H1 (cell line): ENCODE data around the gene FNDC3A. TPM values are rescaled to one million over a fixed set of nuclear protein-coding genes. Genes with fewer than 3 reads are reported as not detected.

Source experiments
- CHD1 ChIP-seq: IDR thresholded peaks from 2 replicates; pipeline ENCODE4 v1.6.1; 2012; ENCODE audit warnings: low read depth, low read length, improper control_type of control experiment
- POLR2A ChIP-seq, 2 experiments: IDR thresholded peaks; 1 replicate in 1 of 2; 2 replicates in 1 of 2; pipeline ENCODE4 v1.6.1; 2011; ENCODE audit warnings: low read depth in 2 of 2, low read length in 2 of 2, mild to moderate bottlenecking in 2 of 2; ENCODE audit errors: control extremely low read depth in 1 of 2
- SUZ12 ChIP-seq: fragments of 200-600 bp; sonication (generic); IDR thresholded peaks from 2 replicates; pipeline ENCODE4 v1.6.1; 2012; ENCODE audit warnings: mild to moderate bottlenecking, inconsistent platforms, low read length, moderate library complexity, mixed read lengths
- TBP ChIP-seq: IDR thresholded peaks from 2 replicates; pipeline ENCODE4 v1.6.1; 2011; ENCODE audit warnings: low read depth, low read length, improper control_type of control experiment
- polyA plus RNA-seq, 7 experiments: library from polyadenylated mRNA; depleted of rRNA in 3 of 7; stranded (reverse) in 5 of 7; unstranded in 2 of 7; fragments of >200 nt in 5 of 7; fragments of 200-250 nt in 2 of 7; gene quantifications; 1 replicate in 5 of 7; 2 replicates in 1 of 7; 4 replicates in 1 of 7; pipeline versions ENCODE4 v1.2.1 to v1.2.3, GENCODE V29; 2011 to 2013; ENCODE audit warnings: missing spikeins in 2 of 7, mixed read lengths in 2 of 7
- total RNA-seq: library from RNA; stranded (reverse); fragmentation: NEBNext Ultra II Directional; extraction: Animal tissue kit (Norgen Biotek cat#: 25700); gene quantifications from 2 replicates; pipeline ENCODE4 v1.2.1, GENCODE V29; 2021
- TF ChIP-seq, protein P1 (sequence below): fragments of 300-600 bp; sonication (generic); IDR thresholded peaks from 2 replicates; pipeline ENCODE4 v1.7.1; 2012; ENCODE audit warnings: low read length, moderate library complexity, mild to moderate bottlenecking, inconsistent platforms; ENCODE audit not compliant: insufficient replicate concordance

FNDC3A gene
- total and polyA plus RNA-seq, 2 of the 8 experiments (the other 6 are each of a cell fraction or from before 2014, with no cell fraction given): 14.6 to 26.0 TPM

DNA sequence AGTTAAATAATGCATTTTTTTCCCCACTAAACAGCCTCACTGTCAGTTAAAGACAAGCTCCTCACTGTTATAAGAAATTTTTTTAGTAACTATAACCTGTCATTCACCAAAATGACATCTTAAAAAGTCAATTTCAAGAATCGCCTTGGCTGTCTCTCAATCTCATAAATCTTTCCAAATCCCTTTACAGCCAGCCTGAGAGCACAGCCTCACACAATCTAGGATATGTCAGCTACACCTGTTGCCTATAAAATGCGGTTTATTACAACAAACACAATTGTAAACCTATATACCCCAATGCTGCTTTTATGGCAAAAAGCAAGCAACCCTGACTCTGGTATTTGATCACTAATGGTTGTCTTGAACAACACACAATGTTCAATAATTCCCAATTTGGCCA lies 29.5 kb upstream of the FNDC3A start (continued):
- TF ChIP-seq, protein P1, sequence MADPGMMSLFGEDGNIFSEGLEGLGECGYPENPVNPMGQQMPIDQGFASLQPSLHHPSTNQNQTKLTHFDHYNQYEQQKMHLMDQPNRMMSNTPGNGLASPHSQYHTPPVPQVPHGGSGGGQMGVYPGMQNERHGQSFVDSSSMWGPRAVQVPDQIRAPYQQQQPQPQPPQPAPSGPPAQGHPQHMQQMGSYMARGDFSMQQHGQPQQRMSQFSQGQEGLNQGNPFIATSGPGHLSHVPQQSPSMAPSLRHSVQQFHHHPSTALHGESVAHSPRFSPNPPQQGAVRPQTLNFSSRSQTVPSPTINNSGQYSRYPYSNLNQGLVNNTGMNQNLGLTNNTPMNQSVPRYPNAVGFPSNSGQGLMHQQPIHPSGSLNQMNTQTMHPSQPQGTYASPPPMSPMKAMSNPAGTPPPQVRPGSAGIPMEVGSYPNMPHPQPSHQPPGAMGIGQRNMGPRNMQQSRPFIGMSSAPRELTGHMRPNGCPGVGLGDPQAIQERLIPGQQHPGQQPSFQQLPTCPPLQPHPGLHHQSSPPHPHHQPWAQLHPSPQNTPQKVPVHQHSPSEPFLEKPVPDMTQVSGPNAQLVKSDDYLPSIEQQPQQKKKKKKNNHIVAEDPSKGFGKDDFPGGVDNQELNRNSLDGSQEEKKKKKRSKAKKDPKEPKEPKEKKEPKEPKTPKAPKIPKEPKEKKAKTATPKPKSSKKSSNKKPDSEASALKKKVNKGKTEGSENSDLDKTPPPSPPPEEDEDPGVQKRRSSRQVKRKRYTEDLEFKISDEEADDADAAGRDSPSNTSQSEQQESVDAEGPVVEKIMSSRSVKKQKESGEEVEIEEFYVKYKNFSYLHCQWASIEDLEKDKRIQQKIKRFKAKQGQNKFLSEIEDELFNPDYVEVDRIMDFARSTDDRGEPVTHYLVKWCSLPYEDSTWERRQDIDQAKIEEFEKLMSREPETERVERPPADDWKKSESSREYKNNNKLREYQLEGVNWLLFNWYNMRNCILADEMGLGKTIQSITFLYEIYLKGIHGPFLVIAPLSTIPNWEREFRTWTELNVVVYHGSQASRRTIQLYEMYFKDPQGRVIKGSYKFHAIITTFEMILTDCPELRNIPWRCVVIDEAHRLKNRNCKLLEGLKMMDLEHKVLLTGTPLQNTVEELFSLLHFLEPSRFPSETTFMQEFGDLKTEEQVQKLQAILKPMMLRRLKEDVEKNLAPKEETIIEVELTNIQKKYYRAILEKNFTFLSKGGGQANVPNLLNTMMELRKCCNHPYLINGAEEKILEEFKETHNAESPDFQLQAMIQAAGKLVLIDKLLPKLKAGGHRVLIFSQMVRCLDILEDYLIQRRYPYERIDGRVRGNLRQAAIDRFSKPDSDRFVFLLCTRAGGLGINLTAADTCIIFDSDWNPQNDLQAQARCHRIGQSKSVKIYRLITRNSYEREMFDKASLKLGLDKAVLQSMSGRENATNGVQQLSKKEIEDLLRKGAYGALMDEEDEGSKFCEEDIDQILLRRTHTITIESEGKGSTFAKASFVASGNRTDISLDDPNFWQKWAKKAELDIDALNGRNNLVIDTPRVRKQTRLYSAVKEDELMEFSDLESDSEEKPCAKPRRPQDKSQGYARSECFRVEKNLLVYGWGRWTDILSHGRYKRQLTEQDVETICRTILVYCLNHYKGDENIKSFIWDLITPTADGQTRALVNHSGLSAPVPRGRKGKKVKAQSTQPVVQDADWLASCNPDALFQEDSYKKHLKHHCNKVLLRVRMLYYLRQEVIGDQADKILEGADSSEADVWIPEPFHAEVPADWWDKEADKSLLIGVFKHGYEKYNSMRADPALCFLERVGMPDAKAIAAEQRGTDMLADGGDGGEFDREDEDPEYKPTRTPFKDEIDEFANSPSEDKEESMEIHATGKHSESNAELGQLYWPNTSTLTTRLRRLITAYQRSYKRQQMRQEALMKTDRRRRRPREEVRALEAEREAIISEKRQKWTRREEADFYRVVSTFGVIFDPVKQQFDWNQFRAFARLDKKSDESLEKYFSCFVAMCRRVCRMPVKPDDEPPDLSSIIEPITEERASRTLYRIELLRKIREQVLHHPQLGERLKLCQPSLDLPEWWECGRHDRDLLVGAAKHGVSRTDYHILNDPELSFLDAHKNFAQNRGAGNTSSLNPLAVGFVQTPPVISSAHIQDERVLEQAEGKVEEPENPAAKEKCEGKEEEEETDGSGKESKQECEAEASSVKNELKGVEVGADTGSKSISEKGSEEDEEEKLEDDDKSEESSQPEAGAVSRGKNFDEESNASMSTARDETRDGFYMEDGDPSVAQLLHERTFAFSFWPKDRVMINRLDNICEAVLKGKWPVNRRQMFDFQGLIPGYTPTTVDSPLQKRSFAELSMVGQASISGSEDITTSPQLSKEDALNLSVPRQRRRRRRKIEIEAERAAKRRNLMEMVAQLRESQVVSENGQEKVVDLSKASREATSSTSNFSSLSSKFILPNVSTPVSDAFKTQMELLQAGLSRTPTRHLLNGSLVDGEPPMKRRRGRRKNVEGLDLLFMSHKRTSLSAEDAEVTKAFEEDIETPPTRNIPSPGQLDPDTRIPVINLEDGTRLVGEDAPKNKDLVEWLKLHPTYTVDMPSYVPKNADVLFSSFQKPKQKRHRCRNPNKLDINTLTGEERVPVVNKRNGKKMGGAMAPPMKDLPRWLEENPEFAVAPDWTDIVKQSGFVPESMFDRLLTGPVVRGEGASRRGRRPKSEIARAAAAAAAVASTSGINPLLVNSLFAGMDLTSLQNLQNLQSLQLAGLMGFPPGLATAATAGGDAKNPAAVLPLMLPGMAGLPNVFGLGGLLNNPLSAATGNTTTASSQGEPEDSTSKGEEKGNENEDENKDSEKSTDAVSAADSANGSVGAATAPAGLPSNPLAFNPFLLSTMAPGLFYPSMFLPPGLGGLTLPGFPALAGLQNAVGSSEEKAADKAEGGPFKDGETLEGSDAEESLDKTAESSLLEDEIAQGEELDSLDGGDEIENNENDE: no peak
- no peak for TF ChIP-seq SUZ12
- no peak for TF ChIP-seq CHD1
- TF ChIP-seq TBP: no peak
- no peak for TF ChIP-seq POLR2A (IDR thresholded peaks at IDR 0.05; ENCODE audit: control extremely low read depth in 1 of 2, low read depth in 2 of 2, low read length in 2 of 2)
